Activated CD4-positive, alpha-beta T cell treated with anti-CD3 and anti-CD28 coated beads, Interleukin-2, Interleukin-6, amounts not matched to agents 100 ng/mL and 50 ng/mL, durations not matched to agents 16 hours and 8 hours (primary cell): Measurements from ENCODE around the gene LDLRAD4.

Source experiments
- DNase-seq: peaks from one replicate; pipeline ENCODE4 v3.0.0-alpha.2; 2020

The LDLRAD4 gene

DNA sequence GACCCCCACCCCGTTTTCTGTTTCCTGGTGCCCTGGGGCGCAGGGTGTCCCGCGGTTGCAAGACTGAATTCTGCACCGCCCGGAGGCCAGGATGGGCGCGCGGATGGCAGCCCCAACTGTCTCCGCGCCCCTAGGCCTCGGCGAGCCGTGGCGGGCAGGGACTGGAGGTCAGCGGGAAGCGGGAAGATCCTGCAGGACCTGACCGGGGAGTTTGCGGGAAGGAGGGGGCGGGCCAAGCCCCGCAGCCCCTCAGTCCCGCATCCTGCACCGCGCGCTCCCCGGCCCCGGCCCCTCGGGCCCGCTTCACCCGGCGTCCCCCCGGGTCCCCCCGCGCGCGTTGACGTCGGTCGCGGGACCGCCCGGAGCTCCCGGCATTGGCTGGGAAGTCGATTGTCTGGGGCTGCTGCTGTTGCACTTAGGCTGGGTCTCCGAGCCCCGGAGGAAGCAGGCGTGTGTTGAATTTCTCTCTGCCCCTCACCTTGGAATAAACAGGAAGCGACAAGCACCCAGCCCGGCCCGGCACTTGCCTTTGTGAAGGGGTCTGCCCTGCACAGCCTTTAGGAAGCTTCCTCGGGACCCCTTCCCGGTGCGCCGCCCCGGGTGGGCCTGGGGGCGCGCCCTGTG is at the start of gene LDLRAD4:
Gene LDLRAD4, plus strand, starts transcription at position 393 of the 624 bp plus-strand sequence.
- peak; percentile 30 for DNase-seq

DNA sequence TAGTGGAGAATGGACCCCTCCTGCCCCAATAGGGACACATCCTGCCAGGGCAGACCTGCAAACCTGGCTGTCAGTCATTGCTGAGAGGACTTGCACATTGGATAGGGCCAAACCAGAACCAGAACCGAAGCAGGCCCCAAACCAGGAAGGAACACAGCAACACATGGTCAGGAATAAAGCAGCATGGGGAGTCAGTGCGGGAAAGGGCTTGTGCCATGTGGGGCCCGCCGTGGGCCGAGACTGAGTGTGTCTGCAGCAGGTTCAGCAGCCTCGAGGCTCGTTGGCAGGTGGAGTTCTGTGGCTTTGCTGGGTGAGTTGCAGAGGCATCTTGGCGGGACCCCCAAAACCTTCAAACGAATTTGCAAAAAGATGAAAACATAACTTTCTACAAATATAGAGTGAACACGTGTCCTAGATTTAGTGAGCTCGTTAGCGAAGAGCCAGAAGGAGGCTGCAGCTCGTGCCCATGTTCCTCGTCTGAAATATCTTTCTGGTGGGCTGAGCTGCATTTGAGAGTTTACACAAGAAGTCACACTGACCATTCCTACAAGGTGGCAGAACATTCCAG is 44.9 kb upstream of the LDLRAD4 start:
- DNase-seq, result no peak

DNA sequence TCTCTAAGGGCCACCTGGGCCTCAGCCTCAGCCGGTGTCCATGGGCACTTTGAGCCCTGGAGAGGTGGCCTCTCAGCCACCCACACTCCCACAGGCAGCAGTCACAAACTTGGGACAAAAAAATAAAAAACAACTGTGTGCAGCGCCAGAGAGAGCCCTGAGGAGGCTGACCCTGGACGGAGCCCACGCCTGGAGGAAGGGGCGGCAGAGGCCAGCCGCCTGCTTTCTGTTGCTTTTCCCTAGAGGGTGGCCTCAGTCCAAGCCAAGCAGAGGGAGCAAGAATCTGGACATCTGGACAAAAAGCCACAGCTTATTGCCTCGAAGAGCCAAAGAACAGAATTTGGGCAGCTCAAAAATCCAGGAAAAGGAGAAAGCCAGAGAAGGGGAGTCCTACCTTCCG is 43.3 kb upstream of the LDLRAD4 start:
- DNase-seq, result no peak

DNA sequence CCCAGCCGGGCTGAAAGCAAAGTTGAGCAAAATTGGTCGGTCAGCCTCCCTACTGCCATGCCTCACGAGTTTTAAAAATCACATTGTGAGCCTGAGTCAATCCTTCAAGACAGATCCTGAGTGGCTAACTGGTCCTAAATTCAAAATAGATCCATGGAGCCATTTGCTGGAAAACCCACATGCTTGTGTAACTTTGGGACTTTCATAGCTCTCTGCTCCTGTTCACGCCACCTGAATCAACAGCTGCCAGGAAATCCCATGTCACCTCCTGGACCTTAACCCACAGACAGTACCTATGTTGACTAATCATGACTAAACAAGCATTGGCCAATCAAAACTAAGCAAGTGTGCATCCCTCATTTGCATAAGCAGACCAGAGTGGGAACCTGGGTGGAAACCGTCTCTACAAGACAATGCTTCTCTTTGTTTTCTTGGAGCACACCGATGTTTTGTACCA is 42.8 kb upstream of the LDLRAD4 start:
- peak; percentile 31 for DNase-seq

DNA sequence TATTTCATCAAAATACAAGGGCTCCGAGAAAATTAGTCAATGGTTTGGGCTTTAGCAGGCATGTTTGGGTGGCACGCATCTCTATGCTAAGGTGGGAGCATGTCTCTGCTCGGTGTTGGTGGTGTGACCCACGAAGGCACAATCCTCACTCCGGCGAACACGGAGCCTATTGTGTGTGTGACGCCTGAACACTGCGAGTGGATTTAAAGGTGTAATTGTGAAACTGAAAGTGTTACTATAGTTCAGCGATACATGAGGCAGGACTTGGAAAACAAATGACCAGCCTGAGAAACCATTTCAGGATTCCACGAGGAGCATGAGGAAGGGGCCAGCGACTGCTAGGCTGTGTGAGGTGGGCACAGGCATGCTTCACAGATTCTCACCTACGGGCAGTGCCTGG is 41.7 kb upstream of the LDLRAD4 start:
- peak; percentile 12 for DNase-seq

DNA sequence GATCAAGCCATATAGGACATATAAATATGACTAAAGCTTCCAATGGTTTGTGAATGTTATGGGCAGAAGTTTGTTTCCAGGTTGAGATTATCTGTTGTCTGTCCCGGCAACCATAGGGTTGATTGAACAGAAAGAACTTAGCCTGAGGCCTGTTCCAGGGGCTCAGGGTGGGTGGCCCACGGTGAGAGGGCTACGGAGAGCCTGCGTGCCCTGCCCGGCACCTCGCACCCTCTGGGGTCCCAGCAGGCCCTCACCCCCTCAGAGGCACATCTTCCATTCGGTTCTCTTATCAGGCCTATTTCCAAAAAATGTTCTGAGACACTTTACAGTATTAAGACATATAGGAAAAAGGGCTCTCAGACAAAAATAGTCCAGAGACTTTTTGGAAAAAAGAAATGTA is 40.4 kb upstream of the LDLRAD4 start:
- no peak for DNase-seq

DNA sequence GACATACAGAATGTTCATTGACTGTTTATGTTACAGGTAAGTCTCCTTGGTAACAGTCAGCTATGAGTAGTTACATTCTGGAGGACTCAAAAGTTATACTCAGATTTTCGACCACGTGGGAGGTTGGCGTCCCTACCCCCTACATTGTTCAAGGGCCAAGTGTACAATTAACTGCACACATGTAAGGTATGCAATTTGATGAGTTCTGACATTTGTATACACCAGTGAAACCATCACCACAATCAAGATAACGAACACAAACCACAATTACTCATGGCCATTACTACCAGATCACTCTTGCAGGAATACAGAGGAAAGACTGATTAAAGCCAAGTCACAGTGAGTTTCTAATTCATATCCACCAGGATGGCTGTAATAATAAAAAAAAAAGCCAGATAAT is 39.6 kb upstream of the LDLRAD4 start:
- peak; percentile 58 for DNase-seq

DNA sequence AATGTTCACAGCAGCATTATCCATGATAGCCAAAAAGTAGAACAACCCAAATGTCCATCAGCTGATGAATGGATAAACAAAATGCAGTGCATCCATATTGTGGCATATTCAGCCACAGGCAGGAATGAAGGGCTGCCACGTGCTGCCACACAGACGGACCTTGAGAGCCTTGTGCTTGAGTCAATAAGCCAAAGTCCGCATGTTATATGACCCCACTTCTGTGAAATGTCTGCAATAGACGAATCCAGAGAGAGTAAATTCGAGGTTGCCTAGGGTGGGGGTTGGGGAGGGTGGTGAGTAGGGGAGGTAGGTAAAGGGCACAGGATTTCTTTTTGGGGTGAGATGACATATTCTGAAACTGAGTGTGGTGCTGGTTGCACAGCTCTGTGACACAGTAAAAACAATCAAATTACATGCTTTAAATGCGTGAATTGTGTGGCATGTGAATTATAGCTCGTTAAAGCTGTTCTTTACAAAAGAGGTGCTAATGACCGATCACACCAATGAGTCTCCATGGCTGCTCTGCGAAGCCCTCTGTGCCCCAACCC is 38.9 kb upstream of the LDLRAD4 start:
- peak; percentile 69 for DNase-seq

DNA sequence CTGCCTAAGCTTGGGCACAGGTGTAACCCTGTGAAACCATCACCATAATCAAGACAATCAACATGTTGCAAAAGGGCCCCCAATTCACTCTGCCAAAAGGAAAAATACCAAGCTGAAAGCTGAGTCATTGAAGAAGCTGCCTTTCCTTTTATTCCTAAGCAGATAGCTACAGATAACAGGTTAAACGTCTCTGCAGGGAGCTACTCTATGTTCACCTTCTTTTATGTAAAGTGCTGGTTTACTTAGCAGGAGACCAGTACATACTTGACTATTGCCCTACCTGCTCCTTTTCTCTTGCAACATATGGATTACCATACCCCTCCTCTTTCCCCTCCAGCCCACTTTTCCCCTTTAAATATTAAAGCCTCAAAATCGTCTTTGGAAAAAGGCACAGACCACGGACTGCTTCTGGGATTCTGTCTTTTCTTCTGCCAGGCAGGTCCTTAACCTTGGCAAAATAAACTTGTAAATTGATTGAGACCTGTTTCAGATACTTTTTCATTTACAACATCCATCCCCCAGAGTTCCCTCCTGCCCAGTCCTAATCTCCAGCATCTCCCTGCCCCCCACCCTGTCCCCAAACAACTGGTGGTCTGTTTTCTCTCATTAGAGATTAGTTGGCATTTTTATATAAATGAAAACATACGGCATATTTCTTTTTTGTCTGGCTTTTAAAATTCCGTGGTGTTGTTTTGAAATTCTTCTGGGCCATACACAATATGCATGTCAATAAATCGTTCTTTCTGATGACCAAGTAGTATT is 37.8 kb upstream of the LDLRAD4 start:
- no peak for DNase-seq

DNA sequence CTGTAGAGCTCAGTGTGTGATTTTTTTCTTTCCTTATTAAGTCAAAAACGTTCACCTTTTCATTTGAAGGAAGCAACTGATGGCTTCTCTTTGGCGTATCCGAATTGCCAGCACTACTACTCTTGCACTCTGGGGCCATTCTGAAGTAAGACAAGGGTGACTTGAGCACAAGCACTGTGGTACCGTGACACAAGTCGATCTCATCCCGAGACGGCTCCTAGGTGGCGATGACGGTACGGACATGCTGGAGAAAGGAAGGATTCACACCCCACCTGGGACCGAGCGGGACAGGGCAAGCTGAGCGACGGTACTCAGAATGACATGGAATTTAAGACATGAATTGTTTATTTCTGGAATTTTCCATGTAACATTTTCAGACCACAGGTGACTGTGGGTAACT is 36.8 kb upstream of the LDLRAD4 start:
- DNase-seq, result no peak

DNA sequence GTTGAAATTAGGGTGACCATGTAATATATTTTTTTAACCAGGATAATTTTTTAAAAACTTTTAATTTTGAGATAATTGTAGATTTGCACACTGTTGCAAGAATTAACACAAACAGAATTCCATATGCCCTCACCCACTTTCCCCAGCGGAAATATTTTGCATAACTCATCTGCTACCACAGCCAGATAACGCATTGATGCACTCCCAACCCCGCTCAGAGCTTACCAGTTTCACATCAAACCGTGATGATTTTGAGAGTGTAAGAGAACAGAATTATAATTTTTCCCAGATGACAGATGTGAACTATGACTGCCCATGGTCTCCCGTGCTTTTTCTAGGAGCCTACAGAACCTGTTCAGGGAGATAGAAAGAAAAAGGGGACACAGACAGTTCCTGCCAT is 35.2 kb upstream of the LDLRAD4 start:
- no peak for DNase-seq

DNA sequence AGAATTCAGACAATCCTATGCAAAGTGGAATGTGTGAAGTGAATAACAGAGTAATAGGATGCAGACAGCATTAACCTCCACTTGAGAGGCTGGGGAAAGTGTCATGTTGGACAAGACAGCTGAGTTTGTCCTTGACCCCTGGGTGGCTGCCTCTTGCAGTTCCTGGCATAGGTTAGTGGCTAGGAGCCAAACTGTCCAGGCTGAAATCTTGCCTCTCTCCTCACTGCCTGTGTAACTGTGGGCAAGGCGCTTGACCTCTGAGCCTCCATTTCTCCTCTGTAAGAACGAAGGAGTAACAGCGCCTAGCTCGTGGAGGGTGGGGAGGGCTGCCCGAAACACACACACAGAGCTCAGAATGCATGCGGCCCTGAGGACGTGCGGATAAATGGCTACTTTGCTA is 34.8 kb upstream of the LDLRAD4 start:
- DNase-seq, result no peak

DNA sequence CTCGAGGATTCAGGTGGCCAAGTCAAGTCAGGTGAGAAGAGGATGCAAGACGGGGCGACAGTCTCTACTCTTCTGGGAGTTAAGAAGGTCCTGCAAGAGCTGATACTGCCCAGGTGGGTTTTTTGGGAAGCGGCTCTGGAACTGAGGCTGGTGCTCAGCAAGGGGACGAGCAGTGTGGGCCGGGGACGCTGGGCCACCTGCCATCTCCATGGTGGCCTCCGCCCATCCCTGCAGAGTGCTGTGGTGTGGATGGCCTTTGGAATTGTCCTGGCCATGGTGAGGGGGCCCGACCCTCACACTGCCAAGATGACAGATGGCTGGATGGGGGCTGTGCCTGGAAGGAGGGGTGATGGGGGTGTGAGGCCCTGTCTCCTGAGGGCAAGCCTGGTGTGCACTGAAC is 34.2 kb upstream of the LDLRAD4 start:
- no peak for DNase-seq

DNA sequence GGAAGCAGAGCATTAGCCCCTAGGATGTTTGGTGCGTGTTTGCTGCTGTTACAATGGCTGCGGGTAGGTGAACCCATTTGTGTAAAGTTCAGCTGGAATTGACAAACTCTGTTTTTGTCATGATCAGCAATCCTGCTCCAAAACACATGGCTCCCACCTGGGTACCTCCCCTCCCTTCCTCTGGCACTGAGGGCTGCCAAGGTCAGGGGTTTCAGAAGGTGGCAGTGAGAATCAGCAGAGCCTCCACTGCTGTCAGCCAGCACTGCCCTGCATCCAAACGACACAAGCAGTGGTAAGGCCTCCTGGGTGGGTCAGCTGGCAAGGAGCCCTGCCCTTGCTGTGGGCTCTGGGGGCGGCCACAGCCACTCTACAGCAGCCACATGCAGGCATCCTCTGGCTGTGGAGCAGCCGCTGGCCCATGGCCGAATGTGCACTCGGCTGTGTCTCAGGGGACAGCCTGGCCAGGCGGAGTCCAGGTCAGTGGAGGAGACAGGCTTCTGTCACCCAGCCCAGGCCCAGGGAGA is 32.8 kb upstream of the LDLRAD4 start:
- no peak for DNase-seq

DNA sequence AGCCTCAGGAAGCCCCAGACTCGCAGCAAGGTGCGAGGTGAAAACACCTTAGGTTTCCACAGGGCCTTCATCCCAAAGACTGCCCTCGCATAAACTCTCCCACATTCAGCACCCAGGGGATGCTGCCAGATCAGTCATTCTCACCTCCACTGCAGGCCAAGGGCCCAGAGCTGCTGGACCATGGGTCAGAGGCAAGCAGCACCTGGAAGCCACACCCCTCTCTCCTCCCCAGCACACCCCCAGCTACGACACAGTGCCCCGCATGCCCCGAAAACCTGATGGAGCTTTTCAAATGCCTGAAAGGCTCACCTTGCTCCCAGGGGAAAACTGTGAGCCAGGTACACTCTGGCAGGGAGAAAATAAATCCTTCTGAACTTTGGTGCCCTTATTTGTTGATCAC is 31.9 kb upstream of the LDLRAD4 start:
- DNase-seq, result no peak

DNA sequence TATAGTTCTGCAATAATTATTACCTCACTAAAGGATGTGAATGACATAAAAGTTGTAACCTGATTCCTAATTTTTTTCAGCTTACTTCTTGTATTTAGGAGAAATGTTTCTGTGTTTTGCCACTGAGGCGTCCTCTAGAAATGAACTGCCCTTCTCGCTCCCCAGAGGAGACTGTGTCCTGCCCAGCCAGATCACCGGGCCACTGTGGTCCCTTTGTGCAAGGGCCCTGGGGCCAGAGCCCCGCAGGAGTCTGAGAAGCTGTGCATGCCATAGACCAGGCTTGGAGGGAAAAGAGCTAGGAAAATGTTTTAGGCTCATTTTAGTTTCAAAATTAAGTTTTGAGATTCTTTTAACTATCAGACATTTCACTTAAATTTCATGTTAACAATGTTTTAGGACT is 31.1 kb upstream of the LDLRAD4 start:
- DNase-seq, result no peak

DNA sequence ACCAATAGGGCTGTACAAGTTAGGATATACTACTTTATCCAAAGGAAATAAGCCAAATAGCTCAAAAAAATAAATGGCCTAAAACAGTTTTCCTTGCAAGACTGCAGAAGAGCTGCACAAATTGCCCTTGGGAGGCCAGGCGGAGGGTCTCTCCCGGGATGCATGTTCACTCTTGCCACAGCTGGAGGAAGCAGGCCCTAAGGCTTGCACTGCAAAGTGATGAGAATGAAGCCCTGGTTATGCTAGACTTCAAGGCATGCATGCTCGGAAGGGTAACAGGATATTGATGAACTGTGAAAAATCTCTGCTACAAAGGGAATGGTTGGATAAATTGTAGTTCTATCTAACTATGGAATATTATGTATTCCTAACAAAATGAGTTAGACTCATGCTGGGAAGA is 27.5 kb upstream of the LDLRAD4 start:
- no peak for DNase-seq

DNA sequence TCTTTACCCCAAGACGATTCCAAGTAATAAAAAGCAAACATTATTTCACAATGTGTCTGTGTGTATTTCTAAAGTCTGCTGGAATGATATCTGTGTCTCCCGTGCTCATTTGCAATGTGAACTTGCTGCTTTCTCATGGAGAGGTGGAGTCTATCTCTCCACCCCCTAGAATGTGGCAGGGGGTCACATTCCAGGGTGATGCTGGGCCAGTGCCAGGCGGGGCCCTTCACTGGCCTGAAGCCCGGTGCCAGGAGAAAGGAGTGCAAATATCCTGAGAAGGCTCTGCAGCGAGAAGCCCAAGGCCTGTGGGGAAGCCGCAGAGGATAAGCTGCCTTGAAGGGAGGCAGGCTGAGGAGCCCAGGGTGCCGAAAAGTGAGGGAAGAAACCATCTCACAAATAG is 26.8 kb upstream of the LDLRAD4 start:
- DNase-seq, result no peak

DNA sequence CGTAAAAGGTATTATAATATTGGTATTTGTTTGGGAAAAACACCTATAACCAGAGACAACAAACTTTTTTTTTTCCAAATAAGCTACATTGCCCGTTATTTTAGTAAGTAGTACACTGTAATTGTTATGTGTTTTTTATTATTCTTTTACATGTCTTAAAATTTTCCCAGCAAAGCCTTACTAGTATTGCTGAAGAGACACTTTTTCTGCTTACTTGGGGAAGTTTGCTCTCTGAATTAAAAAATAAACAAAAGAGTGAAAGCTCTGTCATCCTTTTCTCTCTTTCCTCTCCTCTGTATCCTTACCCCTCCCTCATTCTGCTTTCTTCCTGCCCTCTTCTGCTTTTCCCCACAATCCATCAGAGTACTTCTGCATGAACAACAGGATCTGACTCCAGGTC is 25.6 kb upstream of the LDLRAD4 start:
- no peak for DNase-seq

DNA sequence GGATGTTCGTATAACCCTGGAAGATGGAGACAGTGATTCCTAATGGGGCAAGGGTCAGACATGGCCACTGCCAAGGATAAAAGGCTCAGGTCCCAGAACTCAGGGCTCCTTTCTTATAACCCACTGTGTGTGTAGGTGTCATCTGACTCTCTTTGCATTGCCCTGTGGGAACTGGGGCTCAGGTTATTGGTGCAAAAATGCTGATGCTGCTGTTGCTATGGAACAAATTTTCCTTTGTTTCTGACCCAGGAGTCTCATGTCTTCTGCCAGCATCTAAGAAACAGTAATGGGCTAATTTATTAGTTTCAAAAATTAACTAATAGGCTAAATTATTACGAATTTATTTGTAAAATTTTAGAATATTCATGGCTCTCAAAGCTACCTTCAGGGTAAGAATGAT is 24.3 kb upstream of the LDLRAD4 start:
- no peak for DNase-seq

DNA sequence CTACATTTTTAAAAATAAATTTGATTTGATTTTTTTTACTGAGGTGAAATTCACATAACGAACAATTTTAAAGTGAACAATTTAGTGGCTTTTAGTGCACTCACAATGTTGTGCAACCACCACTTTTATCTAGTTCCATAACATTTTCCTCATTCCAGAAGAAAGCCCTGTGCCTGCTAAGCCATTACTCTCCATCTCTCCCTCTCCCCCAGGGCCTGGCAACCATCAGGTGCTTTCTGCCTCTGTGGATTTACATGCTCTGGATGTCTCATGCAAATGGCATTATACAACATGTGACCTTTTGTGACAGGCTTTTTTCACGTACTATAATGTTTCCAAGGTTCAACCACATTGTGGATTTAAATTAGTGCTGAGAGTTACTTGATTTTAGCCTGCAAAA is 19.9 kb upstream of the LDLRAD4 start:
- DNase-seq, result no peak

DNA sequence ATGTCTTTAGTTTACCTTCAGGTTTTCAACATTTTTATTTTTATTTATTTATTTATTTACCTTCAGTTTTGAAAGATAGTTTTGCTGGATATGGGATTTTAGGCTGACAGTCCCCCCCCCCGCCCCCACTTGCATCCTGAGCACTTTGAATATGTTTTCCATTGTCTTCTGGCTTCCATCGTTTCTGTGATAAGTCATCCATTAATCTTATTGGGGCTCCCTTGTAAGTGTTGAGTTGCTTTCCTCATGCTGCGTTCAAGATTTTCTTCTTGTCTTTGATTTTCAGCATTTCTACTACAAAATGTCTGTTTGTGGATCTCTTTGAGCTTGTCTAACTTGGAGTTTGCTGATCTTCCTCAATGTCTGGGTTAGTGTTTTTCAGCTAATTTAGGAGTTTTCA is 19.4 kb upstream of the LDLRAD4 start:
- no peak for DNase-seq

DNA sequence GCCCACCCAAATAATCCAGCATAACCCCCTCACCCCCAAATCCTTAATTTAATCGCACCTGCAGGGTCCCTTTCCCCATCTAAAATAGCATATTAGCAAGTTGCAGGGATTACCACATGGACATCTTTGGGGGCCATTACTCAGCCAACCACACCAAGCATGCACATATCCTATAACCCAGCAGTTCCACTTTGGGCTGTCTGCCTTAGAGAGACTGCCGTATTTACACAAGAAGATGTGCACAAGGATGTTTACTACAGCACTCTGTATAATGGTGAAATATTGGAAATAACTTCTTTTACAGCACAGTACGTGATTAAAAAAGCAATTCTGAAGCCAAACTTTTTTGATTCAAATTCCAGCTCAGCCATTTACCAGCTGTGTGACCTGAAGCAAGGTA is 17.3 kb upstream of the LDLRAD4 start:
- DNase-seq, result no peak

DNA sequence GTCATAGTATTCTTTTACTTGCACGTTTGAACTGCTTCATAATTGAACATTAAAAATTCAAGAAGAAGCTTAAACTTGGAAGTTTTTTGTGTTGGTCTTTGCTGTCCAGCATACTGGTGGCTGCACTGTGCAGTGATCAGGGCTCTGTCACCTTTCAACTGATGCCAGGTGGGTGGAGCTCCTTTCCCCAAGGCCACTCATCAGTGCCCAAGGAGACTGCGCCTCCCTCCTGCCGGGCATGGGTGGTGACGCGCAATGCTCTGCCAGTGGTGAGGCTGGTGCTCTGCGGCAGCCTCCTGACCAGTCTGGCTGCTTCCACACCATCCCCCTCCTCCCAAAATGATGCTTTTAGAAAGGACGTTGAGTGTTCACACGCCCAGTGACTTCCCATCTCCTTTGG is 16.0 kb upstream of the LDLRAD4 start:
- no peak for DNase-seq
